ENCODE results near the gene PPP6C. TPM values are rescaled to one million over a fixed set of nuclear protein-coding genes. Genes with fewer than 3 reads are reported as not detected.

Gene PPP6C
- total RNA-seq, 1 donor, result 40.9 TPM

DNA sequence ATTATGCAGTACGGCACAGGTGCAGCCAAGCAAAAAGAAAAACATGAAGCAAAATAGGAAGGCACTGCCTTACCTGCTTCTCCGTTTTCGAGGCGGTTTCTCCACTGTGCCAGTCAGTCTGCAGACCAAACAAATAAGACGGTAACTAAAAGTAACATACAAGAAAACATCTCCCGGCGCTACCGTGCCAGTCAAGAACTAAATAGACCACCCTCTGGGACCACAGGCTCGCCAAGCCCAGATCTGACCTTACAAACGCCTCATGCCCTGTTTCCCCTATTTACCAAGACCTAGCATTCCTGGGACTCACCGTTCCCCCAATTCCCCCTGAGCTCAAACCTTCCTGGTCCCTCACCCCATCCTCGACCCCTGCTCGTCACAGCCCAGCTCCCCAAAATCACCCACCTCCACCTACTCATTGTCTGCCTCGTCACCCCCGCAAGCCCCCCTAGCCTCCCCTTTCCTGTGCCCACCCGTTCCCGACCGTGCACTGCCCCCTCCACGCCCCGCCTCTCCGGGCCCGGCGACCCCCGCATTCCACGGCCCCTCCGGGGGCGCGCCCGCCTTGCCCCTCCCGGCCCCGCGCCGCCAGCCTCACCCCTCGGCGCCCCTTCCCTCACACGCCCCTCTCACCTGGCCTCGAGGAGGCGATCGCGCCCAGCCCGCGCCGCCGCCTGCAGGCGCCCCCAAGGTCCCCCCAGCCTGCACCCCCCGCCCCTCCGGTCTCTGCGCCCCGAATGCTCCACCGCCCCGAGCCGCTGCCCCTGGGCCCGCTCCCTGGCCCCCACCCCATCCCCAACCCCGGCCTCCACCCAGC, 46.8 kb downstream of the PPP6C start:
- no peak overlapping the region for H3K27ac ChIP-seq (ENCODE audit: low read depth, low read length)
- peak overlapping the region; percentile 79 for H2AFZ ChIP-seq (ENCODE audit: low read length)
- H4K20me1 ChIP-seq (ENCODE audit: insufficient read depth, low read length), result no peaks in the 10 kb centered on the region
- H3K4me2 ChIP-seq (ENCODE audit: insufficient read depth, low read length), result peak overlapping the region; percentile 98
- H3K4me1 ChIP-seq (ENCODE audit: insufficient read depth, low read length), result peaks cover 20% of the 10 kb centered on the region
- no peaks in the 10 kb centered on the region for H3K27me3 ChIP-seq (ENCODE audit: insufficient read depth, low read length)
- TF ChIP-seq, protein P1, sequence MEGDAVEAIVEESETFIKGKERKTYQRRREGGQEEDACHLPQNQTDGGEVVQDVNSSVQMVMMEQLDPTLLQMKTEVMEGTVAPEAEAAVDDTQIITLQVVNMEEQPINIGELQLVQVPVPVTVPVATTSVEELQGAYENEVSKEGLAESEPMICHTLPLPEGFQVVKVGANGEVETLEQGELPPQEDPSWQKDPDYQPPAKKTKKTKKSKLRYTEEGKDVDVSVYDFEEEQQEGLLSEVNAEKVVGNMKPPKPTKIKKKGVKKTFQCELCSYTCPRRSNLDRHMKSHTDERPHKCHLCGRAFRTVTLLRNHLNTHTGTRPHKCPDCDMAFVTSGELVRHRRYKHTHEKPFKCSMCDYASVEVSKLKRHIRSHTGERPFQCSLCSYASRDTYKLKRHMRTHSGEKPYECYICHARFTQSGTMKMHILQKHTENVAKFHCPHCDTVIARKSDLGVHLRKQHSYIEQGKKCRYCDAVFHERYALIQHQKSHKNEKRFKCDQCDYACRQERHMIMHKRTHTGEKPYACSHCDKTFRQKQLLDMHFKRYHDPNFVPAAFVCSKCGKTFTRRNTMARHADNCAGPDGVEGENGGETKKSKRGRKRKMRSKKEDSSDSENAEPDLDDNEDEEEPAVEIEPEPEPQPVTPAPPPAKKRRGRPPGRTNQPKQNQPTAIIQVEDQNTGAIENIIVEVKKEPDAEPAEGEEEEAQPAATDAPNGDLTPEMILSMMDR (IDR thresholded peaks at IDR 0.05; ENCODE audit: extremely low read depth, low read depth, low read length), result no peak
- no peaks in the 10 kb centered on the region for H3K9me3 ChIP-seq (ENCODE audit: low read depth, low read length)
- H3K4me3 ChIP-seq (ENCODE audit: insufficient read depth, low read length), result peak overlapping the region; percentile 77
- no peak for DNase-seq (ENCODE audit: insufficient read length, low spot score, missing footprints)
- H3K36me3 ChIP-seq (ENCODE audit: insufficient read depth, low read length), result no peaks in the 10 kb centered on the region
- H3K79me2 ChIP-seq (ENCODE audit: insufficient read depth, low read length), result peaks cover 2% of the 10 kb centered on the region

GRCh38 chr9:125141751-125142150, 47.9 kb downstream of the PPP6C start:
- no peaks in the 10 kb centered on the region for H3K36me3 ChIP-seq (ENCODE audit: insufficient read depth, low read length)
- peaks cover 25% of the 10 kb centered on the region for H3K4me1 ChIP-seq (ENCODE audit: insufficient read depth, low read length)
- H3K27ac ChIP-seq (ENCODE audit: low read depth, low read length), result no peak overlapping the region
- H2AFZ ChIP-seq (ENCODE audit: low read length), result no peak overlapping the region
- H3K79me2 ChIP-seq (ENCODE audit: insufficient read depth, low read length), result peaks cover 2% of the 10 kb centered on the region
- TF ChIP-seq, protein P1 (IDR thresholded peaks at IDR 0.05; ENCODE audit: extremely low read depth, low read depth, low read length), result no peak
- H3K4me3 ChIP-seq (ENCODE audit: insufficient read depth, low read length), result no peak overlapping the region
- H3K4me2 ChIP-seq (ENCODE audit: insufficient read depth, low read length), result peak overlapping the region; percentile 0
- no peaks in the 10 kb centered on the region for H4K20me1 ChIP-seq (ENCODE audit: insufficient read depth, low read length)
- no peak for DNase-seq (ENCODE audit: insufficient read length, low spot score, missing footprints)
- H3K27me3 ChIP-seq (ENCODE audit: insufficient read depth, low read length), result no peaks in the 10 kb centered on the region
- H3K9me3 ChIP-seq (ENCODE audit: low read depth, low read length), result no peaks in the 10 kb centered on the region

GRCh38 chr9:125141251-125141650, 48.4 kb downstream of the PPP6C start:
- H4K20me1 ChIP-seq (ENCODE audit: insufficient read depth, low read length), result no peaks in the 10 kb centered on the region
- peak overlapping the region; percentile 0 for H3K4me2 ChIP-seq (ENCODE audit: insufficient read depth, low read length)
- H3K27ac ChIP-seq (ENCODE audit: low read depth, low read length), result no peak overlapping the region
- H3K9me3 ChIP-seq (ENCODE audit: low read depth, low read length), result no peaks in the 10 kb centered on the region
- no peaks in the 10 kb centered on the region for H3K27me3 ChIP-seq (ENCODE audit: insufficient read depth, low read length)
- no peak overlapping the region for H2AFZ ChIP-seq (ENCODE audit: low read length)
- DNase-seq (ENCODE audit: insufficient read length, low spot score, missing footprints), result no peak
- no peak overlapping the region for H3K4me3 ChIP-seq (ENCODE audit: insufficient read depth, low read length)
- peaks cover 21% of the 10 kb centered on the region for H3K4me1 ChIP-seq (ENCODE audit: insufficient read depth, low read length)
- H3K36me3 ChIP-seq (ENCODE audit: insufficient read depth, low read length), result no peaks in the 10 kb centered on the region
- TF ChIP-seq, protein P1 (IDR thresholded peaks at IDR 0.05; ENCODE audit: extremely low read depth, low read depth, low read length), result no peak
- H3K79me2 ChIP-seq (ENCODE audit: insufficient read depth, low read length), result peaks cover 2% of the 10 kb centered on the region

DNA sequence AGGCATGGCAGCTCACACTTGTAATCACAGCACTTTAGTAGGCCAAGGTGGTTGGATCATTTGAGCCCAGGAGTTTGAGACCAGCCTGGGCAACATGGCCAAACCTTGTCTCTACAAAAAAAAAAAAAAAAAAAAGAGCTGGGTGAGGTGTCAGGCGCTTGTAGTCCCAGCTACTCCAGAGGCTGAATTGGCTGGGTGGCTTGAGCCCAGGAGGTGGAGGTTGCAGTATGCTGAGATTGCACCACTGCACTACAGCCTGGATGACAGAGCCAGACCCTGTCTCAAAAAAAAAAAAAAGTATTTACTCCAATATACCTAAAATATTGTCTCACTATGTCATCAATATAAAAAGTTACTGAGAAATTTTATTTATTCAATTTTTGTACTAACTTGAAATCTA, 49.0 kb downstream of the PPP6C start:
- no peaks in the 10 kb centered on the region for H4K20me1 ChIP-seq (ENCODE audit: insufficient read depth, low read length)
- H3K36me3 ChIP-seq (ENCODE audit: insufficient read depth, low read length), result no peaks in the 10 kb centered on the region
- DNase-seq (ENCODE audit: insufficient read length, low spot score, missing footprints), result no peak
- no peak overlapping the region for H3K27ac ChIP-seq (ENCODE audit: low read depth, low read length)
- no peaks in the 10 kb centered on the region for H3K9me3 ChIP-seq (ENCODE audit: low read depth, low read length)
- no peak overlapping the region for H3K4me3 ChIP-seq (ENCODE audit: insufficient read depth, low read length)
- peaks cover 15% of the 10 kb centered on the region for H3K4me1 ChIP-seq (ENCODE audit: insufficient read depth, low read length)
- peaks cover 2% of the 10 kb centered on the region for H3K79me2 ChIP-seq (ENCODE audit: insufficient read depth, low read length)
- H3K27me3 ChIP-seq (ENCODE audit: insufficient read depth, low read length), result no peaks in the 10 kb centered on the region
- H3K4me2 ChIP-seq (ENCODE audit: insufficient read depth, low read length), result no peak overlapping the region
- TF ChIP-seq, protein P1 (IDR thresholded peaks at IDR 0.05; ENCODE audit: extremely low read depth, low read depth, low read length), result no peak
- H2AFZ ChIP-seq (ENCODE audit: low read length), result no peak overlapping the region

All from osteoblast (primary cell).